ENCODE results near the gene P2RX6. TPM values are rescaled to one million over a fixed set of nuclear protein-coding genes. Genes with fewer than 3 reads are reported as not detected.
"Not testable (repeated sequence)": the region's sequence is repeated elsewhere in the genome, so short reads cannot be mapped to it uniquely, and the experiment has no call there.

The P2RX6 gene
- total RNA-seq, 1 experiment from 2014 or later, result 6.9 TPM

DNA sequence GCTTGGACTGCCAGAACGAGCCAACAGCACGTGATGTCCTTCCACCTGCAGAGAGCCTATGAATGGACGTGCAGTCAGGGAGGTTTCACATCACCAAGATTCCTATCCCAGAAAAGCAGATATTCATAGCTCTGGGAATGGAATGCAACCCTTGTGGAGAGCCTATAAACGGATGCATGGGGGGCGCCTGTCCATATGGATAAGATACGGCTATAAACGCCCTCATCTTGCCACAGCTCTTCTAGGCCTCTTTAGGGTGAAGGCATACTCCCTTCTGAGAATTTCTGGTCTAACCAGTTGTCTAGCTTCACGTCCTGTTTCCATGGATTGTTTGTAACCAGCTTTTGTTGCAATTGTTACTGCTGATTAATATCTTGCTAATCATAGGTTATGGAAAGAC lies 56.8 kb downstream of the P2RX6 start:
- DNase-seq (ENCODE audit: extremely low read depth, low read depth), result not testable (repeated sequence)

DNA sequence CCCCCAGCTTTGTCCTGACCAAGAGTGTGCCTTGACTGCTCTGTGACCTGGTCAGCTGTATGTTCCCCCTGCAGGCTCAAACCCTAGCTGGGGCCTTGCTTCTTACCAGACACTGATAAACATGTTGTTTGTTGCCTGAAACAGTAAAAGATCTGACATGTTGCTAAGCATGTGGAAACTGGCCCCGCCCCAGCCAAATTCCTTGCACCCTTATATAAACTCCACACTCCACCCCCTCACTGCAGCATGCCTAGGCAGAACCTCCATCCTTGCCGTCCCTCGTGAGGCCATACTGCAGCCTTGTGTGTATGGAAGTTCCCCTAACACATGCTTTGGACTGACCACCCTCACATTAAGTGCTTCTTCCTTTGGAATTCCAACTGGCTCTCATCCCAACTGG lies 58.1 kb downstream of the P2RX6 start:
- no peak for DNase-seq (ENCODE audit: extremely low read depth, low read depth)

DNA sequence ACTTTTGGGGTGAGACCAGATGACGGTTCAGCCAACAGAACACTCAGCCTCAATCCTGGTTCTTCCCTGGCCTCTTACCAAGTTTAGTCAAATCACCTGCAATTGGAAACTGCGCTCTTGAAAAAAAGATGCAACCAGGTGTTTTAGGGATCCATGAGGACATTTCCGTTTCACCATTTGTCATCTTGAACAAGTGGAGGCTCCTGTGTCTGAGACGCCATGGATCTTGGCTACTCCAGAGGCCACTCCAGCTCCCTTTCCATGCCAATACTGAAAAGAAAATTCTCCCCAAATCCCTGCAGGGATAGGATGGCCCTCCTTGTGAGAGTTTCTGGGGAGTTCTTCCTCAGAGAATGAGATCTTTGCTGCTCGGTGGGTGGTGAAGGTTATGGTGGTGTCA lies 58.5 kb downstream of the P2RX6 start:
- no peak for DNase-seq (ENCODE audit: extremely low read depth, low read depth)

DNA sequence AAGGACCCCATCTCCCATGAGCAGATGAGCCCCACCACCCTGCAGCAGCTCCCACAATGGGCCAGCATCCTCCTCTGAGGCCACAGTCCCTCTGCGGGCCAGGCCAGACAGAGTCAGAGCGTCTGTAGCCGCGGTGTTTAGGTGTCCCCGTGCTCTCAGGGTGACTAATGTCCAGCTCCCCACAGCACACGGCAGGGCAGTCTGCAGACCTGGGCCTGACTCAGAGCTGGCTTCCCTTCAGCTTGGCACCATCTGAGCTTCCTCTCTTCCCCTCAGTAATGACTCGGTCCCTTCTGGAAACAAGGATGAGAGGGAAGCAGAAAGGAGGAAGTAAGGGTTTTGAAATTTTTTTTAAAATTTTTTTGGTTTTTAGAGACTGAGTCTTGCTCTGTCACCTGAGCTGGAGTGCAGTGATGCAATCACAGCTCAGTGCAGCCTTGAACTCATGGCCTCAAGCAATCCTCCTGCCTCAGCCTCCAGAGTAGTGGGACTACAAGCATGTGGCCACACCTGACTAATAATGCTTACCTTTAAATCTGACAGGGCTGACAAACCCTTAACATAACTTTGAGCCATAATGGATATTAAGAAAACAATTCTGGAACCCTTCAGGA lies 59.2 kb downstream of the P2RX6 start:
- DNase-seq (ENCODE audit: extremely low read depth, low read depth), result no peak

DNA sequence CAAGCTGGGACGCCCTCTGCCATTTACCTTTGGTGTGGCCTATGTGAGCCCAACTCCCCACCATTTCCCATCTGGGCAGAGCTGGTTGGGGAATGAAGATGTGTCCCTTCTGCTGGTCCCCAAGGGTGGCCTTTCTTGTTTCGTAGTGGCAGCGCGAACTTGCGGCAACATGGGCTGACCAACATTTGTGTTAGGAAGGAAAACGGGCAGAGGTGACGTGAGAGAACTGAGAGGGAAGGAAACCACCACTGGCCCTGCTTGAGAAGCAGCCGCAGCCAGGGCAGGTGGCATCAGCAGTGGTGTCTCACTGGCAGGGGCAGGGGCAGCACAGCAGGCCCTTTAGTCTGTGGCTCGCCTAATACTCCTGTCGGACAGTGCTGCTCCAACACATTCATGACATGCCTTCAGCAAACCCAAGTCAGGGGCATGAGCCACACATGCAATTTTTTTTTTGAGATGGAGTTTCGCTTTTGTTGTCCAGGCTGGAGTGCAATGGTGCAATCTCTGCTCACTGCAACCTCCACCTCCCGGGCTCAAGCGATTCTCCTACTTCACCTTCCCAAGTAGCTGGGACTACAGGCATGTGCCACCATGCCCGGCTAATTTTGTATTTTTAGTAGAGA lies 60.7 kb downstream of the P2RX6 start:
- DNase-seq (ENCODE audit: extremely low read depth, low read depth), result no peak

DNA sequence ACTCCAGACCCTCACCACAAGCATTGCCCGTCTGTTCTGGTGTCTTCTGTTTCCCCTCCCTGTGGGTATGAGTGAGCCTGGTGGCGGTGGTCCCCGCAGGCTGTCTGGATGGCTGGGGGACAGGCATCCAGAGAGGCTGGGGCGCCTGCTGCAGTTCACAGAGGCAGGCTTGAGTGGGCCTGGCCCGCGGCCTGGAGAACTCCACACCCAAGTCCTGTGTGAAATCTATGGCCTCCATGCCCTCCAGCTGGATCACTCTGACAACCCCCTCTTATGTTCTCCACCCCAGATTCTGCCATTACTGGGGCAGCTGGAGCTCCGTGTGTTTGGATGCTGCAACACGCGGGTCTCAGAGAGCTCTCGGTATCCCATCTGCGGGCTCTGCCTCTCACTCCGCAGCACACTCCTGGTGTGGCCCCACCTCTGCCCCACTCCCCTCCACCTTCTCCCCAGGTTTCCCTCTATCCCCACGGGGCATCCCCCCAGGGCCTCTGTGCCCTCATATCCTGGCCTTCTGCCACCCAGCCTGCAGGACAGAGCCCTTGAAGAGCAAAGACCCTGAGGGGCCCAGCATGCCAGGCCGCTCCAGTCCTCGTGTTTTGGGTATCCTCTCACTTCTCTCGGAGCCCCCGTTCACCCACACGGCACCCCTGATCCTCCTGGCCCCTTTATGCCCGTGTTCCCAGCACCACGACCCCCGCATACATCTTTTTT lies 62.1 kb downstream of the P2RX6 start:
- no peak for DNase-seq (ENCODE audit: extremely low read depth, low read depth)

Small RNA genes within 50 kb of the gene (small RNA-seq; reads per million reads assigned to genes)
- 0 reads per million in 2 experiments for gene MIR649

Other genes starting within 250 kb of the P2RX6 start
- gene SERPIND1, start 241.1 kb upstream of the P2RX6 start, total RNA-seq (2014; rRNA removed; shearing (Covaris generic)), result 11.2 and 11.3 TPM in 2 replicates
- 17.3 and 24.6 TPM in 2 replicates for gene PI4KA, start 156.4 kb upstream of the P2RX6 start, total RNA-seq (2014; rRNA removed; shearing (Covaris generic))
- 9.0 and 11.2 TPM in 2 replicates for gene SNAP29, start 156.2 kb upstream of the P2RX6 start, total RNA-seq (2014; rRNA removed; shearing (Covaris generic))
- gene CRKL, start 97.8 kb upstream of the P2RX6 start, total RNA-seq (2014; rRNA removed; shearing (Covaris generic)), result 37.8 and 39.5 TPM in 2 replicates
- gene AIFM3, start 47.9 kb upstream of the P2RX6 start, total RNA-seq (2014; rRNA removed; shearing (Covaris generic)), result 0.98 and 1.4 TPM in 2 replicates
- gene LZTR1, start 32.9 kb upstream of the P2RX6 start, total RNA-seq (2014; rRNA removed; shearing (Covaris generic)), result 20.1 and 24.1 TPM in 2 replicates
- gene THAP7, start 13.0 kb upstream of the P2RX6 start, total RNA-seq (2014; rRNA removed; shearing (Covaris generic)), result 21.3 and 28.0 TPM in 2 replicates
- not detected in 2 replicates for gene SLC7A4, start 17.4 kb downstream of the P2RX6 start, total RNA-seq (2014; rRNA removed; shearing (Covaris generic))
- gene LRRC74B, start 30.8 kb downstream of the P2RX6 start, total RNA-seq (2014; rRNA removed; shearing (Covaris generic)), result not detected in 2 replicates

Data from NCI-H460 (cell line).